ENCODE data around the gene TOMM20L. TPM values are rescaled to one million over a fixed set of nuclear protein-coding genes. Genes with fewer than 3 reads are reported as not detected.
A peak's percentile ranks its signal among the peaks of the same experiment; 100 is the strongest.

The TOMM20L gene
- not detected in 2 replicates for polyA plus RNA-seq (2013)

GRCh38 chr14:58395812-58396788 is at the start of gene TOMM20L:
TSS of gene TOMM20L (plus strand) at chr14:58395930. CDS start at chr14:58395958, 28 bp downstream.
- H3K79me2 ChIP-seq (ENCODE audit: control insufficient read depth, insufficient read depth, low read length, poor library complexity): no peaks in the 10 kb centered on the region
- peak; percentile 45 to 81 for DNase-seq
- peak within 1 kb of the TSS; percentile 18 for H3K14ac ChIP-seq (ENCODE audit: low read length)
- no peaks in the 10 kb centered on the region for H3K36me3 ChIP-seq (ENCODE audit: control insufficient read depth in 1 of 2, insufficient read depth in 2 of 2, low read length in 2 of 2)
- no peak within 1 kb of the TSS for H3K18ac ChIP-seq (ENCODE audit: low read length)
- peak within 1 kb of the TSS; percentile 11 for H4K91ac ChIP-seq (ENCODE audit: low read depth, low read length)
- no peak within 1 kb of the TSS for H3K4ac ChIP-seq (ENCODE audit: low read depth, low read length)
- H3K9ac ChIP-seq (ENCODE audit: low read length): peak within 1 kb of the TSS; percentile 4
- H3K9me3 ChIP-seq (ENCODE audit: insufficient read depth, low read depth, low read length): no peaks in the 10 kb centered on the region
- peak within 1 kb of the TSS; percentile 84 for H2AFZ ChIP-seq (ENCODE audit: insufficient read depth, low read length, poor library complexity)
- no peak within 1 kb of the TSS for H2BK12ac ChIP-seq (ENCODE audit: low read length)
- no peak within 1 kb of the TSS for H2AK5ac ChIP-seq (ENCODE audit: low read length)
- WGBS (ENCODE audit: extremely low coverage, insufficient coverage, insufficient read length): no CpG with 5 or more reads among the region's 86 CpGs
- peak within 1 kb of the TSS; percentile 49 for H4K8ac ChIP-seq (ENCODE audit: low read depth, low read length)
- H3K27me3 ChIP-seq (ENCODE audit: insufficient read depth, low read length): no peaks in the 10 kb centered on the region
- peak within 1 kb of the TSS; percentile 10 for H4K12ac ChIP-seq (ENCODE audit: low read depth, low read length)
- H2BK120ac ChIP-seq (ENCODE audit: insufficient read depth, low read length, poor library complexity): no peak within 1 kb of the TSS
- H3K27ac ChIP-seq (ENCODE audit: low read depth, low read length): no peak within 1 kb of the TSS
- H3K4me2 ChIP-seq (ENCODE audit: low read length): peak within 1 kb of the TSS; percentile 67
- H3K79me1 ChIP-seq (ENCODE audit: low read length): no peaks in the 10 kb centered on the region
- no peak within 1 kb of the TSS for H2BK5ac ChIP-seq (ENCODE audit: low read depth, low read length, poor library complexity)
- H3K23ac ChIP-seq (ENCODE audit: low read length): no peak within 1 kb of the TSS
- peak within 1 kb of the TSS; percentile 63 for H3K4me3 ChIP-seq (ENCODE audit: low read depth, low read length)
- H3K4me1 ChIP-seq (ENCODE audit: control insufficient read depth in 1 of 2, insufficient read depth in 2 of 2, low read length in 2 of 2): peaks cover 0 to 6% of the 10 kb centered on the region in 2 experiments

DNA sequence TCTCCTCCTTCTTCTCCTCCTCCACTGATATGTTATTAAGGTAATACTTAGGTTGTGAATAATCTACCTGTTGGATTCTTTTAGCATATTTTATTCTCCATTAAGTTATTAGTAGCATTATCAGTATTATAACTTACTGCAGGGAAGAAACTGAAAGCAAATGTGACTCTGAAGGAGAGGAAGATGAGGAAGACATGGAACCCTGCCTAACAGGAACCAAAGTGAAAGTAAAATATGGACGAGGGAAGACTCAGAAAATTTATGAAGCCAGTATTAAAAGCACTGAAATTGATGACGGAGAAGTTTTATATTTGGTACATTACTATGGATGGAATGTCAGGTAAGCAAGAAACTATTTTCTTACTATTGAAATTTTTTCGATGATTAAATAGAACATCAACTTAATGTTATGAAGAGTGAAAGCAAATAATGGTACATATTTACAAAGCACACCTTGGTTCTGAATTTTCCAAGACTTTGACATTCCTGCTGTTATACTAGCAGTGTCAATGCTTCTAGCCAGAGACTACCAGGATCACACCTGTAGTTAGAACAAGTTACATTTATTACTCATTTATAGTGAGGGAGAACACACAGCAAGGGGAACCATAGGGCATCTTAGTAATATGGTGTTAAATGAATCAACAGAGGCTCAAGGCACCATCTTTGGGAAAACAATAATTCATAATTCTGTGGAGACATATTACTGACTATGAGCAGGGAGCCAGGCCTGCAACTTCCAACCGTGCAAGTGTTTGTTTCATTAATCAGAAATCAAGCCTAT is 42.0 kb upstream of the TOMM20L start:
- Histone ChIP-seq H4K8ac (ENCODE audit: low read depth, low read length) (no peak overlapping the region), H3K14ac (ENCODE audit: low read length) (no peak overlapping the region), H3K9me3 (ENCODE audit: insufficient read depth, low read depth, low read length) (no peaks in the 10 kb centered on the region), H3K4me1 (ENCODE audit: control insufficient read depth in 1 of 2, insufficient read depth in 2 of 2, low read length in 2 of 2) (no peaks in the 10 kb centered on the region), H3K27ac (ENCODE audit: low read depth, low read length) (no peak overlapping the region), H2BK5ac (ENCODE audit: low read depth, low read length, poor library complexity) (no peak overlapping the region), H3K79me1 (ENCODE audit: low read length) (no peaks in the 10 kb centered on the region), H2AFZ (ENCODE audit: insufficient read depth, low read length, poor library complexity) (no peak overlapping the region), H2BK120ac (ENCODE audit: insufficient read depth, low read length, poor library complexity) (no peak overlapping the region), H4K12ac (ENCODE audit: low read depth, low read length) (no peak overlapping the region), H3K9ac (ENCODE audit: low read length) (no peak overlapping the region), H3K18ac (ENCODE audit: low read length) (no peak overlapping the region), H3K79me2 (ENCODE audit: control insufficient read depth, insufficient read depth, low read length, poor library complexity) (no peaks in the 10 kb centered on the region), H3K4ac (ENCODE audit: low read depth, low read length) (no peak overlapping the region), H3K4me2 (ENCODE audit: low read length) (no peak overlapping the region), H3K23ac (ENCODE audit: low read length) (no peak overlapping the region), H2AK5ac (ENCODE audit: low read length) (no peak overlapping the region), H2BK12ac (ENCODE audit: low read length) (no peak overlapping the region), H3K36me3 (ENCODE audit: control insufficient read depth in 1 of 2, insufficient read depth in 2 of 2, low read length in 2 of 2) (peaks cover 4 to 6% of the 10 kb centered on the region in 2 experiments), H4K91ac (ENCODE audit: low read depth, low read length) (no peak overlapping the region), H3K4me3 (ENCODE audit: low read depth, low read length) (no peak overlapping the region), H3K27me3 (ENCODE audit: insufficient read depth, low read length) (no peaks in the 10 kb centered on the region)
- no CpG with 5 or more reads among the region's 4 CpGs for WGBS (ENCODE audit: extremely low coverage, insufficient coverage, insufficient read length)
- no peak for DNase-seq

DNA sequence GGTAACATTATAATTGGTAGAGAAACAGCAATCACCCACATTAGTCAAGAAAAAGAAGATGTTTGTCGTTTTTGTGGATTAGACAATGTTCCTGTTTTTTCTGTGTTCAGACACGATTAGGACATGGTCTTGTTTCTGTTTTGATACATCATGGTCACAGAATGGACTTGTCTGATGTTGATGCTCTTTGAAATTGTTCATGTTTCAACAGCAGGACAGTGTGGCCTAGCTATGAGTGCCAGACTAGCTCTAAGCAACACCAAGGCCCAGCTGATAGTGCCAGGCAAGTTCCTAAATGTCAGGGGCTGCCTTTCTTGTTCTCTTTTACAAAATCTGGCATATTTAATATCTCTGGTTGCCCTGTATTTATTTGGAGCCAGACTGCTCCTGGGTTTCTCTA is 40.9 kb upstream of the TOMM20L start:
- Histone ChIP-seq H3K4me3 (ENCODE audit: low read depth, low read length) (no peak overlapping the region), H3K9ac (ENCODE audit: low read length) (no peak overlapping the region), H3K4me2 (ENCODE audit: low read length) (no peak overlapping the region), H2AFZ (ENCODE audit: insufficient read depth, low read length, poor library complexity) (no peak overlapping the region), H3K18ac (ENCODE audit: low read length) (no peak overlapping the region), H3K23ac (ENCODE audit: low read length) (no peak overlapping the region), H2BK12ac (ENCODE audit: low read length) (no peak overlapping the region), H3K27me3 (ENCODE audit: insufficient read depth, low read length) (no peaks in the 10 kb centered on the region), H3K27ac (ENCODE audit: low read depth, low read length) (no peak overlapping the region), H3K79me1 (ENCODE audit: low read length) (no peaks in the 10 kb centered on the region), H4K12ac (ENCODE audit: low read depth, low read length) (no peak overlapping the region), H3K36me3 (ENCODE audit: control insufficient read depth in 1 of 2, insufficient read depth in 2 of 2, low read length in 2 of 2) (peaks cover 1 to 8% of the 10 kb centered on the region in 2 experiments), H4K8ac (ENCODE audit: low read depth, low read length) (no peak overlapping the region), H3K9me3 (ENCODE audit: insufficient read depth, low read depth, low read length) (no peaks in the 10 kb centered on the region), H3K79me2 (ENCODE audit: control insufficient read depth, insufficient read depth, low read length, poor library complexity) (no peaks in the 10 kb centered on the region), H2BK120ac (ENCODE audit: insufficient read depth, low read length, poor library complexity) (no peak overlapping the region), H3K4me1 (ENCODE audit: control insufficient read depth in 1 of 2, insufficient read depth in 2 of 2, low read length in 2 of 2) (no peaks in the 10 kb centered on the region), H4K91ac (ENCODE audit: low read depth, low read length) (no peak overlapping the region), H2BK5ac (ENCODE audit: low read depth, low read length, poor library complexity) (no peak overlapping the region), H2AK5ac (ENCODE audit: low read length) (no peak overlapping the region), H3K4ac (ENCODE audit: low read depth, low read length) (no peak overlapping the region), H3K14ac (ENCODE audit: low read length) (no peak overlapping the region)
- no peak for DNase-seq
- WGBS (ENCODE audit: extremely low coverage, insufficient coverage, insufficient read length): no CpG with 5 or more reads among the region's 2 CpGs

GRCh38 chr14:58356268-58356667 is 39.5 kb upstream of the TOMM20L start:
- Histone ChIP-seq H3K4me2 (ENCODE audit: low read length) (no peak overlapping the region), H3K79me2 (ENCODE audit: control insufficient read depth, insufficient read depth, low read length, poor library complexity) (no peaks in the 10 kb centered on the region), H3K4me1 (ENCODE audit: control insufficient read depth in 1 of 2, insufficient read depth in 2 of 2, low read length in 2 of 2) (no peaks in the 10 kb centered on the region), H3K4me3 (ENCODE audit: low read depth, low read length) (no peak overlapping the region), H4K12ac (ENCODE audit: low read depth, low read length) (no peak overlapping the region), H3K79me1 (ENCODE audit: low read length) (no peaks in the 10 kb centered on the region), H3K27ac (ENCODE audit: low read depth, low read length) (no peak overlapping the region), H3K9me3 (ENCODE audit: insufficient read depth, low read depth, low read length) (no peaks in the 10 kb centered on the region), H2AK5ac (ENCODE audit: low read length) (no peak overlapping the region), H2AFZ (ENCODE audit: insufficient read depth, low read length, poor library complexity) (no peak overlapping the region), H3K18ac (ENCODE audit: low read length) (no peak overlapping the region), H3K9ac (ENCODE audit: low read length) (no peak overlapping the region), H2BK12ac (ENCODE audit: low read length) (no peak overlapping the region), H4K8ac (ENCODE audit: low read depth, low read length) (no peak overlapping the region), H4K91ac (ENCODE audit: low read depth, low read length) (no peak overlapping the region), H3K14ac (ENCODE audit: low read length) (no peak overlapping the region), H3K27me3 (ENCODE audit: insufficient read depth, low read length) (no peaks in the 10 kb centered on the region), H3K36me3 (ENCODE audit: control insufficient read depth in 1 of 2, insufficient read depth in 2 of 2, low read length in 2 of 2) (peaks cover 1 to 9% of the 10 kb centered on the region in 2 experiments), H2BK120ac (ENCODE audit: insufficient read depth, low read length, poor library complexity) (no peak overlapping the region), H3K23ac (ENCODE audit: low read length) (no peak overlapping the region), H3K4ac (ENCODE audit: low read depth, low read length) (no peak overlapping the region), H2BK5ac (ENCODE audit: low read depth, low read length, poor library complexity) (no peak overlapping the region)
- DNase-seq: no peak
- WGBS (ENCODE audit: extremely low coverage, insufficient coverage, insufficient read length): no CpG with 5 or more reads among the region's 1 CpG

Data from trophoblast cell (in vitro differentiated cells and primary cell).